Erythroblast (primary cell): ENCODE measurements around the gene ZNF366.

Source experiments
- DNase-seq, 2 experiments: peaks; one replicate each; lab custom pipeline; 2025; lab: John Stamatoyannopoulos, UW
- GATA1 ChIP-seq: IDR thresholded peaks from 2 replicates; pipeline ENCODE4 v1.6.1; 2011; ENCODE audit warnings: low read depth, mild to moderate bottlenecking, control low read depth, low read length, moderate library complexity
- POLR2A ChIP-seq: IDR thresholded peaks from 2 replicates; pipeline ENCODE4 v1.6.1; 2011; ENCODE audit warnings: mild to moderate bottlenecking, low read length

ZNF366 gene

DNA sequence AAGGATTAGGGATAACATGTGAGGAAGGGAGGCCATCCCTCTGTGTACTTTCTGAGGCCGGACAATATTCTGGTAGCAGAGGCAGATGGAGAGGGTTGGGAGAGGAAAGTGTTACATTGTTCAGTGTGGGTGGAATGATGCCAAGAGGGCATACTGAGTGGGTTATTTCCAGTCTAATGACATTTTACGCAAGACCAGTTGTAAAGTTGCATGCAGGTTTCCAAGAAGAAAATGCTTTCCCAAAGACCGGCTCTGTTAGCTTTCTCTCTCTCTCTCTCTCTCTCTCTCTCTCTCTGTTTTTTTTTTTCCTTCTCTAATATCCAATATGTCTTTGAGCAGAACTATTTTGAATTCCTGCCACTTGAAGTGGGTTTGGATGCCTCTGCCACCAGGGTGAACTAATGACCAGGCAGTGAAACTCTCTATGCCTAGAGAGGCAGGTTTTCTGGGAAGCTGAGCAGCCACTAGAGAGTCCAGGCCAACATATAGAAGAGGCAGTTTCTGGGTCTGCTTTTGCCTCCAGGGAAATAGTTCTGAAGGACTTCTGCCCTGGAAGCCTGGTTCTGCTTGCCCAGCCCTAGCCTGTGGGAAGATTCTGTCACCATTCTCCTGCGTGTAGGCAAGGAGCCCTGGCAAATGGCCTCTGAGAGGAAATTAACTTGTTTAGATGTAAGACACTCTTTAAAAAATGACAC lies 24.4 kb upstream of the ZNF366 start:
- no peak for DNase-seq
- TF ChIP-seq POLR2A (no peak), GATA1 (no peak)

DNA sequence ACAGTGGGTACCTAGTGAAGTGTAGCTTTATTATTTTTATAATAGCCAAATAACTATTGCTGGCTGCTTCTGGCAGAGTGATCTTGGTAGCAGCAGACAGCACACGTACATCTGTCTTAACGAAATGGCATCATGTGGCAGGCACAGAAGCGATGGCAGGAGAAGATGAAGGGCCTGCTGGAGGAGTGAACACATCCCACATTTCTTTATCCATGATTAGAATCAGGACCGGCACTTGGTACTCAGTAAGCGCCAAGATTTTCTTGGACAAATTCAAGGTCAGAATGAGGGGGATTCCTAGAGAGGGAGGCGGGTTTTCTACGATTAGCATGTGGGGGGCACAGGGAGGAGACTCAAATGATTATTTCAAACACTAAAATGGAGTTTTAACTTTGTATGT lies 23.0 kb upstream of the ZNF366 start:
- TF ChIP-seq GATA1 (no peak), POLR2A (no peak)
- DNase-seq, result no peak

DNA sequence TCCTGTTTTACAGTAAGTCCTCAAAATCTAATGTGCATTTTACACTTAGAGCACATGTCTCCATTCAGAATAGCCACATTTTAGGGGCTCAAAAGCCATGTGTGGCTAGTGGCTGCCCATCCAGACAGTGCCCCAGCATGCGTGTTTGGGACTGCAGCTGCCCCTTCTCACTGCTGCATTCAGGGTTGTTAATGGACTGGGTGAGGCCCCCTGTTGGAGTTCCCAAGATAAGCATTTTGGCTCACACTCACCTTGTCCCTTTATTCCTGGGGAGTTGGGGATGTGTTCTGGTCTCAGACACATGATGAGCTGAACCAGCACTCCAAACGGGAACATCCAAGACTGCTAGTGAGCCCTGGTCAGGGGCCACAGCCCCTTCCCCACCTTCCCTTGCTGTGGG lies 22.2 kb upstream of the ZNF366 start:
- no peak for DNase-seq
- TF ChIP-seq GATA1 (no peak), POLR2A (no peak)

DNA sequence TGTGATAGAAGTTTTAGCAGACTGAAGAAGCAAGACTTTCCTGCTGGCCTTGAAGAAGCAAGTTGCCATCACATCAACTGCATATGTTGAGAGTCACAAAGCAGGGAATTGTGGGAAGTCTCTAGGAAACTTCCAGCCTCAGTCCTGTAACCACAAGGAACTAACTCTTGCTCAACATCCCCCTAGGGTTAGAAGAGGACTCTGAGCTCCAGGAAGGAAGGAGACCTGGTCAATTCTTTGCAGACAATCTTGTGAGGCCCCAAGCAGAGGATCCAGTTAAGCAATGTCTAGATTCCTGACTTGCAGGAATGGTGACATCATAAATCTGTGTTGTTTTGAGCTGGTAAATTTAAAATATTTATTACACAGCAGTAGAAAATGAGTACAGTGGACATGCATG lies 18.6 kb upstream of the ZNF366 start:
- TF ChIP-seq GATA1 (no peak), POLR2A (no peak)
- DNase-seq, result no peak

DNA sequence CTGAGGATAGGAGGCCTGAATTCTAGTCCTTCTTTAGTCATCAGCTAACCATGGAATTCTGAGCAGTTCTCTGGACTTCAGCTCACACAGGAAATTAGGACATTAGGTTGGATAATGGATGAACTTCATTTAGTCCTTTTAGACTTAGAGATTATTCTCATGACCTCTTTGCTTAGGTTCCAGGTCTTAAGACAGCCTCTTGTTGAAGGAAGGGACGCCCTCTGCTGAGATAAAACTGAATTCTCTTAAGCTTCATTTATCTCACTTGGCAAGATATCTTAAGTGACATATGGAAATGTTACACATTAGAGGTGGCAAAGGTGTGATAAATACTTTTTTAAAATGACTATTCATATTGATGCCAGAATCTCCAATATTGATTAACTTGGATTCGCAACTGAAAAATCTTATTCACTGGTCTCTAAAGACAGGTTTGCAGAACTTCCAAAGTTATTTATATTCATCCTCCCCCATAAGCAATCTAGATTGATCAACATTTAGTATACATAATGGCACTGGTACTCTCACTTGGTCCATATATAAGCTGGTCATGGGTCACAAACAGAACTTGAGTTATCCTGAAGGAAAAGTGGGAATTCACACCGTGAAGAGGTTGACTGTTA lies 16.9 kb upstream of the ZNF366 start:
- DNase-seq, result peak; percentile 61 to 67
- TF ChIP-seq GATA1 (no peak), POLR2A (no peak)

DNA sequence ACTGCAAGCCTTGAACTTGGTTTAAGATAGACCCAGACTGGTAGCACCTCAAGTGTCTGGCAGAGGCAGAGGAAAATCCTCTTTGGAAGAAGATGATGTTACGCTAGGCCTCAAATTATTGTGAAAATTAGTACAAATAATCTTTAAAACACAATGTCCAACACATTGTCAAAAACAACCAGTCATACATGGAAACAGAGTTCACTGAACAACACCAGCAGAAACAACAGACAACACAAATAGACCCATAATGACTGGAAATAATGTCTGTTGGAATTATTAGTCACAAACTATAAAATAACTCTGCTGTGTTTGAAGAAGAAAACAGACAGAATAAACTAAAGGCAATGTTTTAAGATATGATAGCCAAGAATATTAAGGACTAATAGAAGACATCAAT lies 15.4 kb upstream of the ZNF366 start:
- no peak for TF ChIP-seq POLR2A
- TF ChIP-seq GATA1, result no peak
- no peak for DNase-seq

DNA sequence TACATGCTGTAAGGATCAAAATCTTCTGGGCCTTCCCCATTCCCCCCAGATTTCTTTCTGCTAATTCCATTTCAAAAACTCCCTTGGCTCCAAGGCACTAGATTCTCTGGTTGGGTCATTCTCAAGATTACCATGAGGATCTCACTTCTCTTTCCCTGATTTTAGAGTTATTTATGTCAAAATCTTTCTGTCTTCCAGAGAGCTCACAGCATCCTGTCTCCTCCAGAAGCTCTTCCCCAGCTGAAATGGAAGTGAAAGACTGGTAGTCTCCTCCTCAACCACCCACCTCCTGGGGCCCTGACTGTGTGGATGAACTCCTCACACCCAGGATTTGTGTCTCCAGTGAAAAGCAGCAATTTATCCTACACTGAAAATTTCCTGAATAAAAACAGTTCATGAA lies 11.9 kb upstream of the ZNF366 start:
- DNase-seq, result no peak
- TF ChIP-seq POLR2A (no peak), GATA1 (no peak)

DNA sequence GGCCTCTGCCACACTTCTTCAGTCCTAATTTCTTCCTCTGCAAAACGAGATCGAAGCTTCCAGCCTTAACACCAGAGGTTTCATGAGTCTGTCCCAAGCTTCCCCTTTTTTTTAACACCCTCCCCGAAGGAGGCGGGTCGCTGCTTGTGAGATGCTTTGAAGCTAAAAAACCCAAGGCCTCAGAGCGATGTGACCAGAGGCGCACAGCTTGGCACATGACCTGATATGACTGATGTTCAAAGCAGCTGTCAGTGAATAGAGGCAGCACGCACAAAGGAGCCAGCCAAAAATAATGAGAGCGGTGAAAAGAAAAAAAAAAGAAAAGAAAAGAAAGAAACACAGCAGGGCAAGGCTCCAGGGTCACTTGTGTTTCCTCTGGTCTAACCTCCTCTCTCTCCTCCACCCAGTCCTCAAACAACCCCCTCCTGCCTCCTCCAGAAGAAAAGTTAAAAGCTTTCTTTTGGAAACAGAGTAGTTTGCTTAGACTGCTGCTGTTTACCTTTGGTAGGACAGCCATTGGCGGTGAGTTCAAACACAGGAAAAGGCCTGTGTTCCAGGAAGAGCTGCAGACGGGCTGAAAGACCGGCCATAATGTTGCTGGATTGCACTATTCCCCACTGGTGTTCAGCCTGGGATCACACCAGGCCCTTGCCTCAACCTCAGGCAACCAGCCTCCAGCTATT lies 10.9 kb upstream of the ZNF366 start:
- TF ChIP-seq POLR2A (no peak), GATA1 (no peak)
- DNase-seq, result no peak

DNA sequence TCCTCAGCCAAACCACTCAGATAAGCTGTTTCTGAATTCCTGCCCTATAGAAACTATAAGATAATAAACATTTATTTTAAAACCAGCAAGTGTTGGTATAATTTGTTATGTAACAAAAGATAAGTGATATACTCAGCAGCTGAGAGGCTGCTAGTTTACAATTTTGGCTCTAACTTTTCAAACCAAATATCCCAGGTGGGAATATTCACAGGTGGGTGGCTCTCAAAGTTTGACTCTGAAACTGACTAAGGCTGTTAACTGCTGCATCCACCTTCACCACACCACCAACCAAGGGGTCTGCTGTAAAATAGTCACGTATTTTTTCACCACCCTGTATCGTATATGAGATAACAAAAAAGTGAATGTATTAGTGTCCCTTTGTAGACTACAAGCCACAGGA lies 9.7 kb upstream of the ZNF366 start:
- no peak for TF ChIP-seq GATA1
- no peak for TF ChIP-seq POLR2A
- no peak for DNase-seq

DNA sequence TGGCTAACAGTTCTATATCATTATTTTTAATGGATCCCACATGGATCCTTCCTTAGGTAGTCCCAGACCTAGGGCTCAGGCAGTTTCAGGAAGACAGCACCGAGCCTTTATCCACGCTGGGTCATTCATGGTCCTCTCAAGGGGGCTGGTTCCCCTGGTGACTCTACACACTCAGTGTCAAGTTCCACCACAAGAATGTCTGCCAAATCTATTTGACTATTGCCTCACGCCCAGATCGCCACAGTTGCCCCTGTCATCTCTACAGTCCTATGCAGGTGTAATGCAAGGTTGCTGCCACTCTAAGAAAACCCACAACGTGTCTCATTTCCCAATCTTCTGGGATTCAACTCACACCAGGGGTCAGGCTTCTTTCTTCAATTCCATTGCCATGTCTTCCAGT lies 8.0 kb upstream of the ZNF366 start:
- no peak for DNase-seq
- no peak for TF ChIP-seq POLR2A
- TF ChIP-seq GATA1, result no peak

DNA sequence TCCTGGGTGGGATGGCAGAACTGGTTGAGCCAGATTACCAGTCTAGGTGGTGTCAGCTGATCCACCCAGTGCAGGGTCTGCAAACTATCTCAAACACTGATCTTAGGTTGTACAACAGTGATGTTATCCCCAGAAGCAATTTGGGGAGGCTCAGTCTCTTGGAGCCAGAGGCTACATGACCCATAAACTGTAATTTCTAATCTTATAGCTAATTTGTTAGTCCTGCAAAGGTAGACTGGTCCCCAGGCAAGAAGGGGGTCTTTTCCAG lies 5.3 kb upstream of the ZNF366 start:
- TF ChIP-seq POLR2A (no peak), GATA1 (no peak)
- no peak for DNase-seq

DNA sequence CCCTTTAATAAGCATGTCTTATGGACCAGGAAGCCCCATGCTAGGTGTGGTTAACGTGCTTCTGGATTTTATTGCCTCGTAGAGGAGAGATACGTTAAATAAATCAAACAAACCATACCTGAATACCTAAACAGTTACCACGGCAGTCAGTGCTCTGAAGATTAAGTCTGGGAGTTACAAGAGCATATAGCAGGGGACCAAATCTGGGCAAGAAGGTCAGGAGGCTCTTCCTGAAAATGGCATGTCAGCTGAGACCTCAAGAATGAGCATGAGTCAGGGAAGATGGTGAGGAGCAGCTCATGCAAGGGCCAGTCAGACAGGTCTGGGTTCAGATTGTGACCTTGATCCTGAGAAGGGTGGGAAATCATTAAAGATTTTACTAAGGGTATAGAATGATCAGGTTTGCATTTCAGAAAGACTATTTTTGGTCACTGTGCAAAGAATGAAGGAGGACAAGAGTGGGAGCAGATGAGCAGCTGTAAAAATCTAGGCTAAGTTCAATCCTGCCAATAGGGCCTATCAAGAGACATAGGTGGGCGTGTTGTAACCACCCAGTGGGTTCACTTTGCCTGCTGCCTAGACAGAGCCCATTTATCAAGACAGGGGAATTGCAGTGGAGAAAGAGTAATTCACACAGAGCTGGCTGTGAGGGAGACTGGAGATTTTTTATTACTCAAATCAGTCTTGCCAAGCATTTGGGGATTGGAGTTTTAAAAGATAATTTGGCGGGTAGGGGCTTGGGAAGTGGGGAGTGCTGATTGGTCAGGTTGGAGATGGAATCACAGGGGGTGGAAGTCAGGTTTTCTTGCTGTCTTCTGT lies 4.8 kb upstream of the ZNF366 start:
- DNase-seq, result no peak
- TF ChIP-seq GATA1 (no peak), POLR2A (no peak)

DNA sequence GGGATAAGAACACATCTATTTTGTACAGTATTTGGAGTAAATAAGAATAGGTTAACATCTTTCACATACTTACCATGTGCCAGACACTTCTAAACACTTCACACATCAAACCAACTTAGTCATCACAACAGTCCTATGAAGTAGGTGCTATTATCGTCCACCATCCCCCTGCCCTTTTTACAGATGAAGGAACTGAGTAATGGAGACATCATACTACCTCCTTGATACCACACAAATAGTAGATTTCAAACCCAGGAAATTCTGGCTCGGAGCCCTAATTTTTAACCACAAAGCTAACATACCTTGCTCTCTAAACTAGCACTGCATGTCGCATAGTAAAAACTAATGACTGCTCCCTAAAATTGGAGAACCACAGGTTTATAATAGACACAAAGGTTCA lies 4.2 kb upstream of the ZNF366 start:
- TF ChIP-seq POLR2A (no peak), GATA1 (no peak)
- no peak for DNase-seq

DNA sequence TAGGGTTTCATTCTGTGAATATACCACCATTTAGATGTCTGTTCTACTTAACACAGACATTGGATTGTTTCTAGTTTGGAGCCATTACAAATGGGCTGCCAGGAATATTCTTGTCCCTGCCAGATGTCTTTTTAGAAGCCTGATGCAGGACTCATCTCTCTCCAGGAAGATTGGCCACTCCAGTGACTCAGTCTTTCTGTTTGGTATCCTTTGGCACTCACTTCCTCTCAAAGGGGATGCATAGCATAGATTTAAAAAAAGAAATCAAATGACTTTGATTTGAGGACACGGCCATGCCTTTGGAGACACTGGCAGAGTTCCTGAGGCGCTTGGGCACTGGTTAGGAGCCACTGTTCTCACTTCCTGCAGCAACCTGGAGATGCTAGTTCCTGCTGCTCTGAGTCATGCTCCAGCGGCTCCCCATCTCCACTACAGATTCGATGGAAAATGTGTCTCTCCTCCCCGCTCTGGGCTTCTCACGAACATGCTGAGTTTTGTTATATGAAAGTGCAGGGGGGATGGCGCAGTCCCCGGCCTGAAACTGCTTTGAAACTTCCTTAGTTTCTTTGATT lies 3.5 kb upstream of the ZNF366 start:
- no peak for DNase-seq
- no peak for TF ChIP-seq POLR2A
